ENCODE results near the gene PHF21A. TPM values are rescaled to one million over a fixed set of nuclear protein-coding genes. Genes with fewer than 3 reads are reported as not detected.

Gene PHF21A
- total and polyA plus RNA-seq, 2 of the 8 experiments (the other 6 are each of a cell fraction or from before 2014, with no cell fraction given), result 17.6 to 40.3 TPM

GRCh38 chr11:45974806-45975205 is 146.4 kb downstream of the PHF21A start:
- POLR2A ChIA-PET (ENCODE audit: partially characterized antibody), result interaction anchor here (1.1 to 1.7 kb wide), 2 partner anchors 9 to 44 kb away, joined by 5 to 6 read pairs; no protein-coding TSS in a partner anchor

More at GRCh38 chr11:45974806-45975205, 146.4 kb downstream of the PHF21A start:
- Histone ChIP-seq H3K27me3 (replicated peaks in 1 of 4; ENCODE audit: control insufficient read depth in 3 of 4, extremely low read depth in 1 of 4, insufficient read depth in 3 of 4, low read length in 3 of 4) (no peaks in the 10 kb centered on the region), H3K4me2 (ENCODE audit: insufficient read depth in 1 of 2, low read depth in 2 of 2, low read length in 2 of 2) (no peak overlapping the region), H4K20me1 (replicated peaks in 1 of 2; ENCODE audit: control insufficient read depth in 1 of 2, insufficient read depth in 2 of 2, low read length in 2 of 2) (no peaks in the 10 kb centered on the region), H2BK12ac (ENCODE audit: low read depth, low read length) (no peak overlapping the region), H4K8ac (ENCODE audit: extremely low read depth, insufficient read depth, low read length) (no peak overlapping the region), H4K5ac (ENCODE audit: insufficient read length, low read depth, low read length) (no peak overlapping the region), H3K9ac (replicated peaks in 1 of 4; ENCODE audit: extremely low read depth in 1 of 4, low read depth in 3 of 4, low read length in 3 of 4) (no peak overlapping the region), H3K18ac (ENCODE audit: extremely low read depth, low read length) (no peak overlapping the region), H3K9me3 (ENCODE audit: insufficient read depth in 2 of 2, low read depth in 1 of 2, low read length in 1 of 2) (no peaks in the 10 kb centered on the region), H3K36me3 (ENCODE audit: control insufficient read depth in 2 of 4, insufficient read depth in 4 of 4, low read length in 3 of 4) (peaks cover 2 to 29% (median 7%) of the 10 kb centered on the region in 4 experiments), H2BK15ac (ENCODE audit: low read length) (no peak overlapping the region), H3K56ac (replicated peaks; ENCODE audit: insufficient read length, low read depth, low read length) (no peak overlapping the region), H3K79me1 (ENCODE audit: low read depth, low read length) (no peaks in the 10 kb centered on the region), H4K91ac (replicated peaks; ENCODE audit: insufficient read length, low read length) (no peak overlapping the region), H3K27ac (ENCODE audit: low read depth, low read length) (no peak overlapping the region), H2BK120ac (replicated peaks; ENCODE audit: low read depth, low read length) (no peak overlapping the region), H3K4me1 (replicated peaks in 1 of 4; ENCODE audit: control insufficient read depth in 3 of 4, insufficient read depth in 4 of 4, low read length in 3 of 4) (no peaks in the 10 kb centered on the region), H2BK20ac (ENCODE audit: low read length) (no peak overlapping the region), H3K14ac (ENCODE audit: insufficient read length) (no peak overlapping the region), H2BK5ac (ENCODE audit: low read depth, low read length) (no peak overlapping the region), H3K23me2 (ENCODE audit: low read depth, low read length) (no peaks in the 10 kb centered on the region), H3K23ac (ENCODE audit: insufficient read length) (no peak overlapping the region), H3K4ac (replicated peaks; ENCODE audit: insufficient read length, low read depth, low read length) (no peak overlapping the region), H2AFZ (ENCODE audit: low read length) (no peak overlapping the region), H2AK5ac (ENCODE audit: low read depth, low read length) (no peak overlapping the region), H3K4me3 (ENCODE audit: extremely low read depth in 1 of 4, insufficient read depth in 2 of 4, low read depth in 3 of 4, low read length in 4 of 4) (no peak overlapping the region), H3K79me2 (ENCODE audit: control insufficient read depth in 1 of 2, insufficient read depth in 2 of 2, low read length in 2 of 2) (no peaks in the 10 kb centered on the region)
- FAIRE-seq (no peak), DNase-seq (ENCODE audit: low read depth in 1 of 2, low spot score in 2 of 2) (no peak)
- TF ChIP-seq GABPA (IDR thresholded peaks at IDR 0.05; ENCODE audit: borderline replicate concordance, insufficient read depth, low read length) (no peak), YY1 (IDR thresholded peaks at IDR 0.05; ENCODE audit: low read depth, low read length) (no peak), EZH2 (IDR thresholded peaks at IDR 0.05; ENCODE audit: low read depth, low read length, severe bottlenecking) (no peak), SIRT6 (IDR thresholded peaks at IDR 0.05; ENCODE audit: low read length) (no peak)
- CTCF ChIA-PET (ENCODE audit: partially characterized antibody), result interaction anchor here (0.9 to 1.3 kb wide), 4 partner anchors 9 to 77 kb away, joined by 3 to 6 read pairs (median 4); no protein-coding TSS in a partner anchor
- WGBS, 2 experiments (ENCODE audit: extremely low coverage in 1 of 2, insufficient coverage in 1 of 2, insufficient read length in 1 of 2, insufficient replicate concordance in 2 of 2, low coverage in 1 of 2, low lambda C conversion rate in 2 of 2, missing lambda C conversion rate in 1 of 2), result 92% methylated on average over 1 of the region's 1 CpG; no CpG with 5 or more reads in 1 of the 2 experiments
